ENCODE data around the gene MKLN1. TPM values are rescaled to one million over a fixed set of nuclear protein-coding genes. Genes with fewer than 3 reads are reported as not detected.

The MKLN1 gene
- total RNA-seq, 1 experiment from 2014 or later = 34.3 TPM

DNA sequence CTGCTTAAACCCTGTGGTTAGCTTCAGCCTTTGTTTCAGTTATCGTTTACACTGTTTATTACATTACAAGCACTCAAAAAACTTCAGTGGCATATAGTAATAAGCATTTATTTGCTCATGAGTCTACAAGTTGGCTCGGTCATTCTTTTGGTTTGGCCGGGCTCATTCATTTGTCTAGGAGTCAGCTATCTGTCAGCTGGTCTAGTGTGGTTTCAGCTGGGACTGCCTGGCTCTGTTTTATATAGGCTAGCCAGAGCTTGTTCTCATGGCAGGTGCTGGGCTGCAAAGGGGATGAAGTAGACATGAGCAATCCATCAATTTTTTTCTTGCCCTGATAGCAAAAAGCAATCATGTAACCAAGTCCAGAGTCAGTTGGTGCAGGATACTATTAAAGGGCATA is 103.6 kb downstream of the MKLN1 start:
- no peak overlapping the region for H2BK20ac ChIP-seq (ENCODE audit: low read depth, low read length, poor library complexity, severe bottlenecking)
- no peak overlapping the region for H2AFZ ChIP-seq (ENCODE audit: low read length)
- no peak overlapping the region for H3K18ac ChIP-seq (ENCODE audit: insufficient read length, low read depth, low read length)
- H3K9me3 ChIP-seq (ENCODE audit: control insufficient read depth, low read depth, low read length) = no peaks in the 10 kb centered on the region
- H3K14ac ChIP-seq (ENCODE audit: insufficient read depth, low read length) = no peak overlapping the region
- H3K56ac ChIP-seq (ENCODE audit: insufficient read length, low read depth, low read length) = no peak overlapping the region
- H3K4me2 ChIP-seq (ENCODE audit: insufficient read depth, insufficient read length, low read length) = no peak overlapping the region
- H2BK15ac ChIP-seq (ENCODE audit: low read depth, low read length) = no peak overlapping the region
- TF ChIP-seq, protein P1, sequence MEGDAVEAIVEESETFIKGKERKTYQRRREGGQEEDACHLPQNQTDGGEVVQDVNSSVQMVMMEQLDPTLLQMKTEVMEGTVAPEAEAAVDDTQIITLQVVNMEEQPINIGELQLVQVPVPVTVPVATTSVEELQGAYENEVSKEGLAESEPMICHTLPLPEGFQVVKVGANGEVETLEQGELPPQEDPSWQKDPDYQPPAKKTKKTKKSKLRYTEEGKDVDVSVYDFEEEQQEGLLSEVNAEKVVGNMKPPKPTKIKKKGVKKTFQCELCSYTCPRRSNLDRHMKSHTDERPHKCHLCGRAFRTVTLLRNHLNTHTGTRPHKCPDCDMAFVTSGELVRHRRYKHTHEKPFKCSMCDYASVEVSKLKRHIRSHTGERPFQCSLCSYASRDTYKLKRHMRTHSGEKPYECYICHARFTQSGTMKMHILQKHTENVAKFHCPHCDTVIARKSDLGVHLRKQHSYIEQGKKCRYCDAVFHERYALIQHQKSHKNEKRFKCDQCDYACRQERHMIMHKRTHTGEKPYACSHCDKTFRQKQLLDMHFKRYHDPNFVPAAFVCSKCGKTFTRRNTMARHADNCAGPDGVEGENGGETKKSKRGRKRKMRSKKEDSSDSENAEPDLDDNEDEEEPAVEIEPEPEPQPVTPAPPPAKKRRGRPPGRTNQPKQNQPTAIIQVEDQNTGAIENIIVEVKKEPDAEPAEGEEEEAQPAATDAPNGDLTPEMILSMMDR (conservative IDR thresholded peaks at IDR 0.05) = no peak
- H3K9me3 Mint-ChIP-seq = no peaks in the 10 kb centered on the region
- DNase-seq = no peak
- no peak overlapping the region for H3K23ac ChIP-seq (ENCODE audit: insufficient read length, low read depth, low read length)
- no peak overlapping the region; a peak in 2 of 7 replicates for H3K27ac Mint-ChIP-seq
- H2BK120ac ChIP-seq (ENCODE audit: low read depth, low read length, poor library complexity, severe bottlenecking) = no peak overlapping the region
- H3K4me3 Mint-ChIP-seq = no peak overlapping the region
- no peaks in the 10 kb centered on the region for H4K20me1 ChIP-seq (ENCODE audit: control insufficient read depth, insufficient read depth, insufficient read length)
- no peaks in the 10 kb centered on the region for H3K4me1 Mint-ChIP-seq
- H2BK5ac ChIP-seq (ENCODE audit: insufficient read length, low read length) = no peak overlapping the region
- H4K8ac ChIP-seq (replicated peaks; ENCODE audit: insufficient read length, low read depth, low read length) = no peak overlapping the region
- no peaks in the 10 kb centered on the region for H3K23me2 ChIP-seq (ENCODE audit: insufficient read length, low read depth, low read length, poor library complexity, severe bottlenecking)
- peaks cover 15 to 22% (median 18%) of the 10 kb centered on the region in 3 experiments; a peak in 6 of 7 replicates for H3K36me3 Mint-ChIP-seq (ENCODE audit: insufficient read depth in 1 of 3, low read depth in 3 of 3)
- no peaks in the 10 kb centered on the region for H3K27me3 Mint-ChIP-seq (ENCODE audit: low read depth)
- no peaks in the 10 kb centered on the region for H3K79me1 ChIP-seq (ENCODE audit: insufficient read depth, low read depth, low read length, poor library complexity, severe bottlenecking)
- no peaks in the 10 kb centered on the region for H3K27me3 ChIP-seq (ENCODE audit: insufficient read depth, low read length)
- no CpG with 5 or more reads among the region's 3 CpGs for WGBS (ENCODE audit: extremely low coverage, insufficient read length, low lambda C conversion rate)
- no peak overlapping the region for H3K4ac ChIP-seq (ENCODE audit: low read depth, low read length)
- no peak overlapping the region for H3K9ac ChIP-seq (ENCODE audit: extremely low read depth, insufficient read length, low read length)
- no peak overlapping the region for H4K5ac ChIP-seq (ENCODE audit: insufficient read length, low read depth, low read length)
- H3T11ph ChIP-seq (ENCODE audit: low read length) = no peak overlapping the region
- H4K91ac ChIP-seq (ENCODE audit: insufficient read length, low read depth, low read length) = no peak overlapping the region
- H2AK5ac ChIP-seq (ENCODE audit: insufficient read length, low read length) = no peak overlapping the region
- H3K4me1 ChIP-seq (ENCODE audit: insufficient read depth, low read length) = no peaks in the 10 kb centered on the region
- no peak overlapping the region for H2BK12ac ChIP-seq (ENCODE audit: insufficient read length, low read depth, low read length)
- no peaks in the 10 kb centered on the region for H3K79me2 ChIP-seq (ENCODE audit: insufficient read depth, low read length)
- H3K27ac ChIP-seq (ENCODE audit: insufficient read length, low read depth, low read length) = no peak overlapping the region
